Body of pancreas (tissue), 4 donors: Measurements from ENCODE around the gene SMARCB1.

Experiments
- POLR2A ChIP-seq, 3 donors: fragments of 450-650 bp; IDR thresholded peaks; one replicate each; pipeline ENCODE4 v1.6.1; 2016; ENCODE audit warnings: antibody characterized with exemption in 3 of 3, mild to moderate bottlenecking in 2 of 3
- TF ChIP-seq, protein P1 (sequence below), 7 experiments: fragments of 450-650 bp in 4 of 7; fragments of 200-600 bp in 3 of 7; sonication (generic) in 3 of 7; IDR thresholded peaks; one replicate each; pipeline ENCODE4 v1.5.1; 2016 to 2019; ENCODE audit warnings: antibody characterized with exemption in 7 of 7

DNA sequence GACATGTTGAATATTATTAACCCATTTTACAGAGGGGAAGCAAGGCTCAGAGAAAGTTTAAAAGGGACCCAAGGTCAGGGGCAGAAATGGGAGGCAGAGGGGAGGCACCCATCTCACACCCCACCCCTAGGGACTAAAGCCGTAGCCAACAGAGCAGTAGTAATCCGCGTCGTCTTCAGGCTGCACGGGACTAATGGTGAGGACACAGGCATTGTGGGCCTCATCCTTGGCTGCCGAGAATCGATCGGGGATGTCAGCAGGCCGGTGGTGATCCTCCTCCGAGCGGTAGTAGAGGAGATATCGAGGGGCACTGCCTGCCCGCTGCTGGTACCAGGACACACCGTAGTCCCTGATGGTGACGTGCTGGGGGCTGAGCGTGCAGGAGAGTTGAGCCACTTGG is 34.0 kb upstream of the SMARCB1 start:
- TF ChIP-seq, protein P1, sequence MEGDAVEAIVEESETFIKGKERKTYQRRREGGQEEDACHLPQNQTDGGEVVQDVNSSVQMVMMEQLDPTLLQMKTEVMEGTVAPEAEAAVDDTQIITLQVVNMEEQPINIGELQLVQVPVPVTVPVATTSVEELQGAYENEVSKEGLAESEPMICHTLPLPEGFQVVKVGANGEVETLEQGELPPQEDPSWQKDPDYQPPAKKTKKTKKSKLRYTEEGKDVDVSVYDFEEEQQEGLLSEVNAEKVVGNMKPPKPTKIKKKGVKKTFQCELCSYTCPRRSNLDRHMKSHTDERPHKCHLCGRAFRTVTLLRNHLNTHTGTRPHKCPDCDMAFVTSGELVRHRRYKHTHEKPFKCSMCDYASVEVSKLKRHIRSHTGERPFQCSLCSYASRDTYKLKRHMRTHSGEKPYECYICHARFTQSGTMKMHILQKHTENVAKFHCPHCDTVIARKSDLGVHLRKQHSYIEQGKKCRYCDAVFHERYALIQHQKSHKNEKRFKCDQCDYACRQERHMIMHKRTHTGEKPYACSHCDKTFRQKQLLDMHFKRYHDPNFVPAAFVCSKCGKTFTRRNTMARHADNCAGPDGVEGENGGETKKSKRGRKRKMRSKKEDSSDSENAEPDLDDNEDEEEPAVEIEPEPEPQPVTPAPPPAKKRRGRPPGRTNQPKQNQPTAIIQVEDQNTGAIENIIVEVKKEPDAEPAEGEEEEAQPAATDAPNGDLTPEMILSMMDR (IDR thresholded peaks at IDR 0.05), result no peak
- TF ChIP-seq POLR2A (IDR thresholded peaks at IDR 0.05), result no peak
